ENCODE results near the gene KRTAP5-3. TPM values are rescaled to one million over a fixed set of nuclear protein-coding genes. Genes with fewer than 3 reads are reported as not detected.

KRTAP5-3 gene
- total and polyA plus RNA-seq, 2 donors (not counting 3 experiments of a cell fraction or from before 2014, with no cell fraction given): not detected

DNA sequence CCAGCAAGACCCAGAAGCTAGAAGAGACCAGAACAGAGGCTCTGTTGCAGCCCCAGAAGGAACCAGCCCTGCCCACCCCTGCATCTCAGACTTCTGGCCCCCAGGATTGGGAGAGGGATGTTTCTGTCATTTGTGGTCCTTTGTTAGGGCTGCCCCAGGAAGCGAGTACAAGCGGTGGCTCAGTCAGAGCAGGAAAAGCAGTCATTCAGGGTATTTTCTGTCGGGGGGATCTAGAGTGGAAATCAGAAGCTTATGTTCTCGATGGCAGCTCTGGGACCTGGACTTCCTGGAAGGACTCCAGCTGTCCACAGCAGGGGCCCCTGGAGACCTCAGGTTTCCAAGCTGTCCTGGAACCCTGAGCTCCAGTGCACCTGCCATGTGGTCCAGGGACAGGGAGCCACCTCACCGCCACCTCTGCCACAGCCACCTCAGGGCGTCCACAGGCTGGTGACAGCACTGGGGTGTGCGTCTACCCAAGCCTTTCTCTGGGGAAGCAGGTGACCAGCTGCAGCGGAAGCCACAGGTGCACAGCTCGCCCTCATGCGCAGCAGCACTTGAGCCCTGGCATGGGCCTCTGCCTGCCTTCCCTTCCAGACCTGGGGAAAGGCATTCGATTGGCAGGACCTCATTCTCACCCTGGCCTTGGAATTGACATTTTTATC lies 23.9 kb upstream of the KRTAP5-3 start:
- no peaks in the 10 kb centered on the region for H3K9me1 ChIP-seq (replicated peaks; ENCODE audit: control insufficient read depth, extremely low read depth, insufficient read depth, low read length)
- dilution Hi-C loops (cut with MboI; ENCODE audit: extremely low pct_ligation_motif_present, low sequenced_read_pairs): no loop called here
- FAIRE-seq: no peak
- POLR2A ChIA-PET: no interaction called here
- no peaks in the 10 kb centered on the region for H4K20me1 ChIP-seq (replicated peaks; ENCODE audit: control insufficient read depth, extremely low read depth, insufficient read depth, low read length)
- no peaks in the 10 kb centered on the region for H3K4me1 ChIP-seq (ENCODE audit: control insufficient read depth, extremely low read depth, insufficient read depth, low read length)
- H3K9ac ChIP-seq (replicated peaks; ENCODE audit: extremely low read depth, insufficient read depth, low read length): no peak overlapping the region
- TF ChIP-seq GATA2 (IDR thresholded peaks at IDR 0.05; ENCODE audit: insufficient read depth, insufficient read length, low read depth, low read length): no peak
- TF ChIP-seq FOS (IDR thresholded peaks at IDR 0.05; ENCODE audit: borderline replicate concordance, insufficient read depth, low read length): no peak
- TF ChIP-seq CTCF (IDR thresholded peaks at IDR 0.05; ENCODE audit: extremely low read depth in 1 of 2, insufficient read depth in 1 of 2, low read depth in 1 of 2, low read length in 2 of 2): no peak
- TF ChIP-seq JUN (IDR thresholded peaks at IDR 0.05; ENCODE audit: borderline replicate concordance, insufficient read depth, insufficient read length, low read depth): no peak
- intact Hi-C loops (cut with micrococcal nuclease): no loop called here
- no peaks in the 10 kb centered on the region for H3K79me2 ChIP-seq (ENCODE audit: control insufficient read depth, insufficient read depth, low read length)
- no peak for DNase-seq (ENCODE audit: low read depth, low spot score)
- no peak overlapping the region for H3K4me3 ChIP-seq (replicated peaks in 1 of 3; ENCODE audit: insufficient read depth in 1 of 3, low read depth in 1 of 3, low read length in 3 of 3)
- CTCF ChIA-PET: interaction anchor here (0.8 to 4.3 kb wide), 11 partner anchors 7 to 520 kb away, joined by 3 to 25 read pairs (median 5); no protein-coding TSS in a partner anchor
- no peak overlapping the region for H2AFZ ChIP-seq (ENCODE audit: low read depth, low read length)
- no TSS peak for BruUV-seq (replicated peaks)
- no peak overlapping the region for H3K4me2 ChIP-seq (ENCODE audit: insufficient read depth, low read length)
- H3K9me3 ChIP-seq (replicated peaks; ENCODE audit: control insufficient read depth, insufficient read depth, low read length): no peaks in the 10 kb centered on the region
- H3K27ac ChIP-seq (ENCODE audit: insufficient read depth, low read depth, low read length): no peak overlapping the region
- H3K27me3 ChIP-seq (ENCODE audit: control insufficient read depth in 2 of 2, insufficient read depth in 2 of 2, low read length in 2 of 2): peaks cover 0 to 10% of the 10 kb centered on the region in 2 experiments
- H3K36me3 ChIP-seq (ENCODE audit: control insufficient read depth in 2 of 2, extremely low read depth in 1 of 2, insufficient read depth in 2 of 2, low read length in 2 of 2): no peaks in the 10 kb centered on the region
